Activated CD8-positive, alpha-beta memory T cell treated with anti-CD3 and anti-CD28 coated beads for 36 hours (primary cell): ENCODE results near the gene EPHB1. TPM values are rescaled to one million over a fixed set of nuclear protein-coding genes. Genes with fewer than 3 reads are reported as not detected.

Experiments
- CTCF ChIA-PET: fragments of 350-600 bp; sonication (Branson Sonifier 250); formaldehyde crosslinking; loops from one replicate; lab custom pipeline; 2021; ENCODE audit warnings: antibody characterized with exemption; lab: Charles Lee
- POLR2A ChIA-PET: fragments of 350-600 bp; sonication (Branson Sonifier 250); formaldehyde crosslinking; loops from one replicate; lab custom pipeline; 2021; ENCODE audit warnings: antibody characterized with exemption; lab: Charles Lee
- total RNA-seq, 2 experiments: library from RNA; stranded (reverse); gene quantifications; one replicate each; pipeline ENCODE4 v1.2.3, GENCODE V29; 2021

Gene EPHB1
- total RNA-seq, 2 experiments from 2014 or later, result not detected

GRCh38 chr3:135238236-135238830, 443.3 kb downstream of the EPHB1 start:
- POLR2A ChIA-PET, result no interaction called here

DNA sequence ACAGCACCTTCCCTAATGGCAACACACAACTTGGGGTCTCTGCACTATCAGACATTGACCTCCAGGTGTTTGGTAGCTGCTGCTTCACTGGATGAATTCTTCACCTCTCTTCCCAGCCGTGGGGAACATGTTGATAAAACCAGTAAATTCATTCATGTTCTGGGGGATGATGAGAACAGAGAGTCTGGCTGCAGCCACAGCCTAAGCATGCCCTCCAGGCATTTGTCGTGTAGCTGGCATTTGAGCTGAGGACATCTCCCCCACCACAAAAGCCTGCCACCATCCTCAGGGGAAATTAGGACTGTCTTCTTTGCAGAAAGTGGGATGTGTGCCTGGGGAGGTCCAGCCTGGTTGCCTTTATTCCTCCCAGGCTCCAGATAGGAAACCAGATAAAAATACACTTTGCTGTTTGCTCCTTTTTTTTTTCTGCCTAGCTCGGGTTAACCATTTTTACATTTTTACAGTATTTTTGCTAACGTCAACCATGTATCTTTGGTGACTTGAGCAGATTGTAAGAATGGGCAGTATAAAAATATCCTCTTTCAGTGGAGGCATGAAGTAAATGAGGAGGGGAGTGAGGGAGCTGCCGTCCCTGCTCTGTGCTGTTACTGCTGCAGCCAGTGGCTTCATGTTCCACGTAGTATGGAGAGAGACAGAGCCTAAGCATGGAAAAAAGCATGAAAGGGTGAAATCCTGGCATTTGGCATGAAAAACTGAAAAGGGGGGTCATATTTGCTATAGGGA, 444.0 kb downstream of the EPHB1 start:
- ChIA-PET POLR2A (no interaction called here), CTCF (no interaction called here)

More at GRCh38 chr3:135238236-135238830, 443.3 kb downstream of the EPHB1 start:
- CTCF ChIA-PET, result no interaction called here

GRCh38 chr3:135239615-135239884, 444.5 kb downstream of the EPHB1 start:
- CTCF ChIA-PET, result no interaction called here
- POLR2A ChIA-PET, result no interaction called here

GRCh38 chr3:135240426-135240825, 445.4 kb downstream of the EPHB1 start:
- CTCF ChIA-PET, result no interaction called here
- POLR2A ChIA-PET, result no interaction called here

DNA sequence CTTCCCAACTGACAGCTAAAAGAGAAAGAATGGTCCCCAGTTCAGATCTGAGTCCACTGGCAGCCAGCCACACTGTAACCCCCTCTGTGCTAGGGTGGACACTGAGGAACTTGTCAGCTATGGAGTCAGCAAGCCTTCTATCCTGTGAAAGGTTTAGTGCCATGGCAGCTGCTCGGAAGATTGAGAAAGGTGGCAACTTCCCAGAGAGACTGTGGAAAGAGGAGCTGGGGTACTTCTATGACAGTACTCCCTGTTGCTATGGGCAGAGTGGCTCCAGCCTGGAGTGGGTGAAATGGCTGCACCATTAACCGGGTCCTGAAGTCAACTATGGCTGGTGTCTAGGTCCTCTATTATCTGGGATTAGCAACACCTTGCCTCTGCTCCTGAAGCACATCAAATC, 447.2 kb downstream of the EPHB1 start:
- ChIA-PET CTCF (no interaction called here), POLR2A (no interaction called here)

GRCh38 chr3:135243616-135244015, 448.6 kb downstream of the EPHB1 start:
- ChIA-PET POLR2A (no interaction called here), CTCF (no interaction called here)

- ChIA-PET POLR2A (no interaction called here), CTCF (no interaction called here)
These were observed 451.0 kb downstream of the EPHB1 start for GRCh38 chr3:135246027-135246426.

DNA sequence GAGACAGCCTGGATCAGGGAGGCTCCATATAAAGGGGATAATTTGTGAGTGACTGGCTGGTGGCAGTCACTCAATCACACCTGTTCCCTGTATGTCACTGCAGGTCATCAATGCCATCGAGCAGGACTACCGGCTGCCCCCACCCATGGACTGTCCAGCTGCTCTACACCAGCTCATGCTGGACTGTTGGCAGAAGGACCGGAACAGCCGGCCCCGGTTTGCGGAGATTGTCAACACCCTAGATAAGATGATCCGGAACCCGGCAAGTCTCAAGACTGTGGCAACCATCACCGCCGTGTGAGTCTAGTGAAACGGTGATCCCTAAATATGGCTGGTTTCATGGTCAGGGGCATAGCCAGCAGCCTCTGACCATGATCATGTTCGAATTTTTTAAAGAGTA, 453.2 kb downstream of the EPHB1 start:
- ChIA-PET CTCF (no interaction called here), POLR2A (no interaction called here)

GRCh38 chr3:135249186-135249585, 454.1 kb downstream of the EPHB1 start:
- CTCF ChIA-PET, result no interaction called here
- POLR2A ChIA-PET, result no interaction called here

DNA sequence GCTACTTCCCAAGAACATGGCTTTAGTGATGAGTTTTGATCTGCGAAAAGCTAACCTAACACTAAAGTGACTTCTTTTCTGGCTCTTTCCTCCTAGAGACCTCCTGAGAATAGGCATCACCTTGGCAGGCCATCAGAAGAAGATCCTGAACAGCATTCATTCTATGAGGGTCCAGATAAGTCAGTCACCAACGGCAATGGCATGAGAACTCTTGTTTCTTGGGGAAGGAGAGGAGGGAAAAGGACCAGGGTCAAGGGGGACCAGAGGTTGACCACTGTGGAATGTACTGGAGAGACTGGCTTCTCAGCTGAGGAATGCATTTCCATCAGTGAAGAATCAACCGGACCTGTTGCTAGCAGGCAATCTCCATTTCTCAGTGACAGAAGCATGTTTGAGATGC, 463.9 kb downstream of the EPHB1 start:
- CTCF ChIA-PET, result no interaction called here
- POLR2A ChIA-PET, result no interaction called here

GRCh38 chr3:135260025-135260424, 465.0 kb downstream of the EPHB1 start:
- POLR2A ChIA-PET, result no interaction called here
- CTCF ChIA-PET, result no interaction called here

DNA sequence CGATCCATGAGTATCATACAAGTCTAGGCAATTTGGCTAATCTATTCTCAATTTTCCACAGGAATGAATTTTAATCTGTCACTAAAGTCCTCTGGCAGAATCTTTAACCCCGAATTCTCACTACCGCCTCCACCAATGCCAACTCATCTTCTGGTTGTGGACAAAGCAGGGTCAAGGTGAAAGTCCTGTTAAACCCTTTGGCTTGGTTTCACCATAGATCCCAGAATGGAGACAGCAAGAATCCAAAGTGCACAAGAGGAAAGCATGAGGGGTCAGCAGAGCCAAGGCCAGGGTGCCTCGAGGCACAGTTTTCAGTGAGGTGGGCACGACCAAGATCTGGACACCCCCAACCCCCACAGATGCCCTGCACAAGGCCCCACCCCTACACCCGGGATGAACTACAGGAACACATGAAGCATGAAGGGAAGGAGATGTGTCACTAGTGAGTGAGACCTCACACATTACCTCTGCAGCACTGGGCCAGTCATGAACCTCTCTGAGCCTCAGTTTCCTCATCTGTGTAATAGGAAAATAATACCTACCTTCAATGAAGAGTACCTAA, 466.2 kb downstream of the EPHB1 start:
- ChIA-PET CTCF (no interaction called here), POLR2A (no interaction called here)

DNA sequence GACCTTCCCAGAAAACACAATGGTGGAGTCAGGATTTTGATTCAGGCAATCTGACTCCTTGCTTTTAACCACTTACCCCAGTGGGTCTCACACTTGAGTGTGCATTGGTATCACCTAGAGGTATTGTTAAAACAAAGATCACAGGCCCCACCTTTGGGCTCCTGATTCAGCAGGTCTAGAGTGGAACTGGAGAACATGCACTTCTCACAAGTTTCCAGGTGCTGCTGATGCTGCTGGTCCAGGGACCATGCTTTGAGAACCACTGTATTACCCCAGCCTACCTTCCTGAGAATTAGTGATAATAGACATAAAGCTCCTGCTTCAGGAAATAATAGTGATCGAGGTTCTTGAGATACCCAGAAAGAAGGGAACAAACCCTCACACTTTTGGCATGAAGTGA, 466.9 kb downstream of the EPHB1 start:
- ChIA-PET CTCF (no interaction called here), POLR2A (no interaction called here)

GRCh38 chr3:135262441-135262840, 467.4 kb downstream of the EPHB1 start:
- ChIA-PET CTCF (no interaction called here), POLR2A (no interaction called here)

- POLR2A ChIA-PET, result no interaction called here
- CTCF ChIA-PET, result no interaction called here
These were observed 468.3 kb downstream of the EPHB1 start for GRCh38 chr3:135263331-135263730.

GRCh38 chr3:135267487-135267886, 472.4 kb downstream of the EPHB1 start:
- ChIA-PET POLR2A (no interaction called here), CTCF (no interaction called here)

- POLR2A ChIA-PET, result no interaction called here
- CTCF ChIA-PET, result no interaction called here
These were observed 474.0 kb downstream of the EPHB1 start for GRCh38 chr3:135268941-135269532.

DNA sequence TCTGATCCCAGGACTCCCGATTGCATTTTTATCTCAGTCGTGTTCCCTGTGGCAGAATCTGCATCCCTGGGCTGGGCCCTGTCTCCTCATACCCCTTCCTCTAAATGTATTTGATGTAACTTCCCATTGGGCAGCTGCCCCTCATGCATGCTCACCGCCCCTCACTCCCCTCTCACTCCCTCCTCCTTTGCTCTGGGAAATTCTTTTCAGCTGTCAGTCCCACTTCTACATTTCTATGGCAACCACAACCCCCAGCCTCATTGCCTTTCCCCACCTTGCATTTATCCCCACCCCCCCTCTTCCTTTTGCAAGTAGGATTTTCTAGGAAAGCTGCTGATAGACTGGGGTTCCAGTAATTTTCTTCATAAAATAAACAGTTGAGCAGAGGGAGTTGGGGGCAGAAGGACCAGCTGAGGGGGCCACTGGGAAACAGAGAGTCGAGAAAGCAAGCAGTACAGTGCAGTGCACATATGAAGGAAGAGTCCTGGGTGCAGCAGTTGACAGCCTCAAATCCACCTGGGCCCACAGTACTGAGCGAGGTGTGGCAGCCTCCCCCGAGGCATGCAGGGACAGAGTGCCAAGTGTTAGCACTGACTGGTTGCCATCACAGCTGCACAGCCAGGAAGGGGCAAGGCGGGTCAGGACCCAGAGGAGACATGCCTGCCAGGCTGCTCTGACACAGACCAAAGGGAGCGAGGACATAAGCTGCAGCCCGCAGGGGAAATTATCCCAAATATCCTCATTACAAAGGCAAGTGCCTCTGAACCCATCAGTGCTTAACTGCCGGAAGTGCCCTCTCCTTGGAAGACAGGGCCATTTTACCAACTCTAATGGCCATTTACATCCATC, 476.3 kb downstream of the EPHB1 start:
- POLR2A ChIA-PET, result no interaction called here
- CTCF ChIA-PET, result no interaction called here

DNA sequence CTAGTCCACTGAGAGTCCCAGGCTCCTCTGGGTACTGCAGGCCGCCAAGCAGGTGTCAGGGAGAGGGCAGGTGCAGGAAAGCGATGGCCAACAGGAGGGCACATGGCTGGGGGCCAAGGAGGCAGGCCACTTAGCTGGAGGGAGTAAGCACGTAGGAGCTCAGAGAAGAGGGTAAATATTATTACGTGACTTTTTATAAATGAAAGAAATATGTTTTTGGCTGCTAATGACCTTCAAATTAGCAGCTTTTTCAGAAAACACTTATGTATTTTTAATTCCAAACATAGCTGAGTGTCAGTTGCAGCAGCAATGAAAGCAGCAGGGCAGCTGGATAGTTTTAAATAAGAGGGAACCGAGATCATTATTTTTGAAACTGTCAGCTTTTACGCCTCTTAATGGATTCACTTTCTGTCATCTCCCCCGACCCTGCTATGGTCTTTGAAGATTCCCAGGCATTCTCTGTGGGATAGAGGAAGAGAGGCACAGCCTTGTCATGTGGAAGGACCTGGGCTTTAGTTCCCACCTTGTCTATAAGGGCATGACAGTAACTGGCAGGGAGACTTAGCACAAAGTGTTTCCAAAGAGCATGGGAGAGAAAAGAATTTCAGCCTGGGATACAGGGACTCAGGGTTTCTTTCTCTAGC, 477.1 kb downstream of the EPHB1 start:
- CTCF ChIA-PET, result no interaction called here
- POLR2A ChIA-PET, result no interaction called here

GRCh38 chr3:135292162-135292561, 497.1 kb downstream of the EPHB1 start:
- ChIA-PET POLR2A (no interaction called here), CTCF (no interaction called here)
